Testis (tissue), 3 donors: ENCODE data around the gene PTPRE. TPM values are rescaled to one million over a fixed set of nuclear protein-coding genes. Genes with fewer than 3 reads are reported as not detected.

Source experiments
- DNase-seq: peaks from one replicate; pipeline ENCODE4 v3.0.0-alpha.2; 2019
- H3K27ac ChIP-seq, 2 donors: fragments of 200-600 bp; sonication (generic); one replicate each; pipeline ENCODE4 v1.5.1; 2019
- H3K27me3 ChIP-seq: fragments of 200-600 bp; sonication (generic); one replicate; pipeline ENCODE4 v1.5.1; 2019
- H3K36me3 ChIP-seq: fragments of 200-600 bp; sonication (generic); one replicate; pipeline ENCODE4 v1.5.1; 2017; ENCODE audit warnings: low read depth; ENCODE audit errors: missing control alignments
- H3K4me1 ChIP-seq: fragments of 200-600 bp; sonication (generic); one replicate; pipeline ENCODE4 v1.5.1; 2019
- H3K4me3 ChIP-seq, 2 donors: fragments of 200-600 bp; sonication (generic); one replicate each; pipeline ENCODE4 v1.5.1; 2017 to 2019
- H3K9me3 ChIP-seq: fragments of 200-600 bp; sonication (generic); one replicate; pipeline ENCODE4 v1.5.1; 2017
- CTCF ChIP-seq, 3 experiments: fragments of 450-650 bp in 2 of 3; fragments of 200-600 bp in 1 of 3; sonication (generic) in 1 of 3; IDR thresholded peaks; one replicate each; pipeline ENCODE4 v1.5.1; 2016 to 2019; ENCODE audit warnings: antibody characterized with exemption in 3 of 3, mild to moderate bottlenecking in 2 of 3, moderate library complexity in 1 of 3
- POLR2A ChIP-seq: fragments of 450-650 bp; IDR thresholded peaks from one replicate; pipeline ENCODE4 v1.6.1; 2017; ENCODE audit warnings: antibody characterized with exemption, mild to moderate bottlenecking, moderate library complexity
- WGBS, 2 donors: methylation state at CpG; one replicate each; pipeline ENCODE4 v1.1.5; 2018; 5-methylcytosine and 5-hydroxymethylcytosine counted together
- intact Hi-C: fragments of 100-400 bp; cut with DNase I; formaldehyde crosslinking; loops from one replicate; pipeline ENCODE4 v1.15.1; 2023; ENCODE audit warnings: low total_unique reads
- polyA plus RNA-seq: library from polyadenylated mRNA; stranded (reverse); fragments of 350-450 nt; fragmentation: Illumina TruSeq; extraction: RNeasy Lipid Tissue Mini Kit (QIAGEN cat#74804); gene quantifications from one replicate; pipeline ENCODE4 v1.2.3, GENCODE V29; 2014; ENCODE audit warnings: low read depth, low replicate concordance; ENCODE audit not compliant: insufficient read depth
- total RNA-seq, 2 donors: library from RNA; depleted of rRNA; stranded (reverse); fragments of >200 nt; gene quantifications; one replicate each; pipeline ENCODE4 v1.2.3, GENCODE V29; 2016

Gene PTPRE
- total and polyA plus RNA-seq, 3 donors from 2014 or later, result 10.0 to 26.6 (median 15.3) TPM

GRCh38 chr10:127867805-127868204, 39.1 kb upstream of the PTPRE start:
- no peaks in the 10 kb centered on the region for H3K36me3 ChIP-seq
- intact Hi-C loops, result no loop called here
- H3K4me1 ChIP-seq, result peaks cover 13% of the 10 kb centered on the region
- H3K27me3 ChIP-seq, result no peaks in the 10 kb centered on the region
- no peak overlapping the region for H3K4me3 ChIP-seq
- H3K27ac ChIP-seq, result no peak overlapping the region
- no peaks in the 10 kb centered on the region for H3K9me3 ChIP-seq
- WGBS, 2 donors, result 84 to 88% methylated on average over 1 of the region's 1 CpG
- DNase-seq, result no peak
- TF ChIP-seq CTCF (IDR thresholded peaks at IDR 0.05) (no peak), POLR2A (no peak)

- intact Hi-C loops, result no loop called here
Measured at GRCh38 chr10:127869329-127869728, 37.6 kb upstream of the PTPRE start.

GRCh38 chr10:127871631-127872010, 35.3 kb upstream of the PTPRE start:
- DNase-seq, result no peak
- WGBS, 2 donors, result 44 to 61% methylated on average over 4 to 7 of the region's 7 CpGs
- intact Hi-C loops, result no loop called here

More at GRCh38 chr10:127869329-127869728, 37.6 kb upstream of the PTPRE start:
- no peak for DNase-seq
- H3K9me3 ChIP-seq, result no peaks in the 10 kb centered on the region
- H3K27ac ChIP-seq, result no peak overlapping the region
- peaks cover 13% of the 10 kb centered on the region for H3K4me1 ChIP-seq
- no peak for TF ChIP-seq POLR2A
- TF ChIP-seq CTCF (IDR thresholded peaks at IDR 0.05), result no peak
- H3K4me3 ChIP-seq, result no peak overlapping the region
- H3K27me3 ChIP-seq, result no peaks in the 10 kb centered on the region
- H3K36me3 ChIP-seq, result no peaks in the 10 kb centered on the region

GRCh38 chr10:127872011-127872761, 34.7 kb upstream of the PTPRE start:
- Histone ChIP-seq H3K27ac (no peak overlapping the region), H3K9me3 (no peaks in the 10 kb centered on the region), H3K27me3 (no peaks in the 10 kb centered on the region), H3K36me3 (no peaks in the 10 kb centered on the region), H3K4me1 (peaks cover 13% of the 10 kb centered on the region), H3K4me3 (no peak overlapping the region)
- intact Hi-C loops, result no loop called here
- TF ChIP-seq CTCF (IDR thresholded peaks at IDR 0.05) (no peak), POLR2A (no peak)
- peak; percentile 81 for DNase-seq
- WGBS, 2 donors, result 22 to 41% methylated on average over 19 to 23 of the region's 23 CpGs

More at GRCh38 chr10:127871631-127872010, 35.3 kb upstream of the PTPRE start:
- Histone ChIP-seq H3K4me3 (no peak overlapping the region), H3K9me3 (no peaks in the 10 kb centered on the region), H3K27me3 (no peaks in the 10 kb centered on the region), H3K27ac (no peak overlapping the region), H3K4me1 (peaks cover 13% of the 10 kb centered on the region), H3K36me3 (no peaks in the 10 kb centered on the region)
- TF ChIP-seq CTCF (IDR thresholded peaks at IDR 0.05) (no peak), POLR2A (no peak)
